Non-pigmented ciliary epithelial cell (primary cell): ENCODE measurements around the gene FEM1A.
"Not testable (repeated sequence)": the region's sequence is repeated elsewhere in the genome, so short reads cannot be mapped to it uniquely, and the experiment has no call there.

ENCODE experiments used
- DNase-seq: peaks from one replicate; pipeline ENCODE4 v3.0.0-alpha.2; 2010; ENCODE audit warnings: low read depth

Gene FEM1A

DNA sequence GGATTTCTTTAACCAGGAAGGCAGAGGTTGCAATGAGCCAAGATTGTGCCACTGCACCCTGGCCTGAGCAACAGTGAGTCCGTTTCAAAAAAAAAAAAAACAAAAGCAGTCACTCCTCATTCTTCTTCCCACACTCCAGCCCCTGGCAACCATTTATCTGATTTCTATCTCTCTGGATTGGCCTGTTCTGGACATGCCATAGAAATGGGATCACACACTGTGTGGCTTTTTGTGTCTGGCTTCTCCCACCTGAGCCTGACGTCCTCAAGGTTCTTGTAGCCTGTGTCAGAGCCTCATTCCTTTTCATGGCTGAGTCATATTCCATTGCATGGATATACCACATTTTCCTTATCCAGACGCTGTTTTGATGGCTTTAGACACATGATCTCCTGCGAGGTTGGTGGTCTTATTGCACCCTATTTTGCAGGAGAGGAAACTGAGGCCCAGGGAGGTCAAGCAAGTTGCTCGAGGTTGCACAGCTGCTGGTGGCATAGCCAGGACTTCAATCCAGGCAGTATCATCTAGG lies 15.8 kb upstream of the FEM1A start:
- no peak for DNase-seq

DNA sequence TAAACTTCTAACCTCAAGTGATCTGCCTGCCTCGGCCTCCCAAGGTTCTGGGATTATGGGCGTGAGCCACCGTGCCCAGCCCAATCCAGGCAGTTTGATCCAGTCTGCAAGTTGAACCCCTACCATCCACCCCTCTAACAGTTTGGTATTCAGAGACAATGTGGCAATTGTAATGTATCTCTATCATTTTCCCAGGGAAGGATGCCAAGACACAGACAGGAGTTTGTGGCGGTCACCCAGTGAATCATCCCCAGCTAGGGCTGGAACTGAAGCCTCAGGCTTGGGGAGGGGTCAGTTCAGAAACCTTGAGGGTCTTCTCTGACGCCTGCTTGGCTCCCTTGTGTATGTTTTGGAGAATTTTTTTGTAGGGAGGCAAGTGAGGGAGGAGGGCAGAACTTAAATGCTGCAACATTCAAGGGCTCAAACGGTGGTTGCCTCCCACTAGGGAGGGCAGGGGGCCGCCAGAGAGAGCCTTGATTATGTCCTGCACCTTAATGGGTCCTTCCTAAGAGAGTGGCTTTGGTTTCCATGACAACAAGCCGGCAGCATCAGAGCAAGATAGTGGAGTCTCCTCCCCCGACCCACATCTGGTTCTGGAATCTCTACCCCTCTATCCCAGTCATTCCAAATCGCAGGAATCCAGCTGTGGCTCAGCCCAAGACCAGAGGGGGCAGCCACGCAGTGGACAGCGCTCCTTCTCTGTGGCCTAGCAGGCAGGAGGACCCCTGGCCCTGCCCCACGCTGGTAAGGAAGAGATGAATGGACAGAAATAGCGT lies 14.9 kb upstream of the FEM1A start:
- no peak for DNase-seq

DNA sequence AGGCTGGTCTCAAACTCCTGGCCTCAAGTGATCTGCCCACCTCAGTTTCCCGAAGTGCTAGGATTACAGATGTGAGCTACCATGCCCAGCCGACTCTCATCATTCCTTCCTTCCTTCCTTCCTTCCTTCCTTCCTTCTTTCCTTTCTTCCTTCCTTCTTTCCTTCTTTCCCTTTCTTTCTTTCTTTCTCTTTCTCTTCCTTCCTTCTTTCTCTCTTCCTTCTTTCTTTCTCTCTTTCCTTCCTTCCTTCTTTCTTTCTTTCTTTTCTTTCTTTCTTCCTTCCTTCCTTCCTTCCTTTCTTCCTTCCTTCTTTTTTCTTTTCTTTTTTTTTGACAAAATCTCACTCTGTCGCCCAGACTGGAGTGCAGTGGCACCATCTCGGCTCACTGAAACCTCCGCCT lies 13.4 kb upstream of the FEM1A start:
- DNase-seq, result not testable (repeated sequence)

GRCh38 chr19:4780860-4781259 lies 10.7 kb upstream of the FEM1A start:
- no peak for DNase-seq

DNA sequence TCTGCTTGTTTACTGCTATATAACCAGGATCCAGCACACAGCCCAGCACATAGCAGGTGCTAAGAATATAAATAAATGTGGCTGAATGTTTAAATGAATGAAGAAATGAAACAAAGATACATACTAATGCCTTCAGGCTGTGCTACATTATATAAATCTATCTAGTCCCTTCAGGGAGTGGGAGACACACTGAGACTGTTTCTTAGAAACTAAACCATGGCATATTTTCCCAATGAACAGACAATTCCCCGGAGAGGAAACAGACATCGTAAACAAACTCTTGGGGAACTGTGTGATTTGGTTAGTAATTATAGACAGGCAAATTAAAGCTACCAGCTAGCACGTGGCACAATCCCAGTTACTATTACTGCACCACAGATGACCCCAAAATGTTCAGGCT lies 9.7 kb upstream of the FEM1A start:
- no peak for DNase-seq

DNA sequence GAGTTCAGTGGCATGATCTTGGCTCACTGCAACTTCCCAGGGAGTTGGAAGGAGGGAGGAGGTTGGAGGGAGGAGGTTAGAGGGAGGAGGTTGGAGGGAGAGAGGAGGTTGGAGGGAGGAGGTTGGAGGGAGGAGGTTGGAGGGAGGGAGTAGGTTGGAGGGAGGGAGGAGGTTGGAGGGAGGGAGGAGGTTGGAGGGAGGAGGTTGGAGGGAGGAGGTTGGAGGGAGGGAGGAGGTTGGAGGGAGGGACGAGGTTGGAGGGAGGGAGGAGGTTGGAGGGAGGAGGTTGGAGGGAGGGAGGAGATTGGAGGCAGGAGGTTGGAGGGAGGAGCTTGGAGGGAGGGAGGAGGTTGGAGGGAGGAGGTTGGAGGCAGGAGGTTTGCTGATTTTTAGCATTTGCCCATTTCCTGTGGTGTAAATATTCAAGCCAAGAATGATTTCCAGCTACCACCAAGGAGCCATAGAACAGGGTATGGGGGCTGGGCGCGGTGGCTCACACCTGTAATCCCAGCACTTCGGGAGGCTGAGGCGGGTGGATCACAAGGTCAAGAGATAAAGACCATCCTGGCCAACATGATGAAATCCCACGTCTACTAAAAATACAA lies 5.0 kb upstream of the FEM1A start:
- not testable (repeated sequence) for DNase-seq

DNA sequence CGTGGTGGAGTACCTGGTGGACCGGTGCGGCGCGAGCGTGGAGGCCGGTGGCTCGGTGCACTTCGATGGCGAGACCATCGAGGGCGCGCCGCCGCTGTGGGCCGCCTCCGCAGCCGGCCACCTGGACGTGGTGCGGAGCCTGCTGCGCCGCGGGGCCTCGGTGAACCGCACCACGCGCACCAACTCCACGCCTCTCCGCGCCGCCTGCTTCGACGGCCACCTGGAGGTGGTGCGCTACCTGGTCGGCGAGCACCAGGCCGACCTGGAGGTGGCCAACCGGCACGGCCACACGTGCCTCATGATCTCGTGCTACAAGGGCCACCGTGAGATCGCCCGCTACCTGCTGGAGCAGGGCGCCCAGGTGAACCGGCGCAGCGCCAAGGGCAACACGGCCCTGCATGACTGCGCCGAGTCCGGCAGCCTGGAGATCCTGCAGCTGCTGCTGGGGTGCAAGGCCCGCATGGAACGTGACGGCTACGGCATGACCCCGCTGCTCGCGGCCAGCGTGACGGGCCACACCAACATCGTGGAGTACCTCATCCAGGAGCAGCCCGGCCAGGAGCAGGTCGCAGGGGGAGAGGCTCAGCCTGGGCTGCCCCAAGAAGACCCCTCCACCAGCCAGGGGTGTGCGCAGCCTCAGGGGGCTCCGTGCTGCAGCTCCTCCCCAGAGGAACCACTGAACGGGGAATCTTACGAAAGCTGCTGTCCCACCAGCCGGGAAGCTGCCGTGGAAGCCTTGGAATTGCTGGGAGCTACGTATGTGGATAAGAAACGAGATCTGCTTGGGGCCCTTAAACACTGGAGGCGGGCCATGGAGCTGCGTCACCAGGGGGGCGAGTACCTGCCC lies 708 bp downstream of the FEM1A start:
- not testable (repeated sequence) for DNase-seq

DNA sequence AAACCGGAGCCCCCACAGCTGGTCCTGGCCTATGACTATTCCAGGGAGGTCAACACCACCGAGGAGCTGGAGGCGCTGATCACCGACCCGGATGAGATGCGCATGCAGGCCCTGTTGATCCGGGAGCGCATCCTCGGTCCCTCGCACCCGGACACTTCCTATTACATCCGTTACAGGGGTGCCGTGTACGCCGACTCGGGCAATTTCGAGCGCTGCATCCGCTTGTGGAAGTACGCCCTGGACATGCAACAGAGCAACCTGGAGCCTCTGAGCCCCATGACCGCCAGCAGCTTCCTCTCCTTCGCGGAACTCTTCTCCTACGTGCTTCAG lies 1.3 kb downstream of the FEM1A start:
- DNase-seq, result not testable (repeated sequence)

- not testable (repeated sequence) for DNase-seq
Observed at GRCh38 chr19:4793278-4793677, 1.7 kb downstream of the FEM1A start.

GRCh38 chr19:4794971-4795370 lies 3.4 kb downstream of the FEM1A start:
- DNase-seq, result no peak

DNA sequence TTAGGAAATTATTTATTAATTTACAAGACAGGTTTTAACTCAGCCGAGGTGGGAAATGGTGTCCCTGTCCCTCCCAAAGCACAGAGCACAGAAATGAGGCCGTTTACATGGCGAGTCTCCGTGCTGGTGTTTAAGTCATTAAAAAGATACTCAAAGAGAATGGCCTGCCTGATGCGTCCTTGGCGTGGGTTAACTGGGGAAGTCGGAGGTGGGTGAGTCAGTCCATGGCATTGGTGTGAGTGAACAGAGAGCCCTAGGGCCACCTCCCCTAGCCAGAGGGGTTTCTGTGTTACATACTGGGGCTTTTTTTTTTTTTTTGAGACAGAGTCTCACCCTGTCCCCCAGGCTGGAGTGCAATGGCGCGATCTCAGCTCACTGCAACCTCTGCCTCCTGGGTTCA lies 3.9 kb downstream of the FEM1A start:
- DNase-seq, result no peak

DNA sequence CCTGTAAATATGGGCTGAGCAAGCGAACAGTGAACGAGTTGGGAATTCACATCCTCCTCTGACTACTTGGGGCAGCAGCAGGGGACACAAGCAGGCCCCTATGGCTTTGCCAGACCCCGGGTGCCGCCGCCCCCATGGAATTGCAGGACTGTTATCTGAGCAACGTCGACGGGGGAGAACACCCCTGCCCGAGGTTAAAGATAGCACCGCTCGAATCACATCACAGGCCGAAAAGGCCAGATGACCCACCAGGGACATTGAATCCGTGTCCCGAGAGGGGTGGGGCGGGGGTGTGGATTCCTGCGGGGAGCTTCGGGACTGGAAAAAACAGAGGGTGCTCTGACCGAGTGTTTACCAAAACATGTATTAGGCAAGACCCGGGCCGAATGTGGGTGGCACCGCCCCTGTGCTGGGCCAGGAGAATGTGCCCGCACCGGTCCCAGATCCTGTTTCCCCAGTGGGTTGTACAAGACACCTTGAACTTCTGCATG lies 9.1 kb downstream of the FEM1A start:
- no peak for DNase-seq

DNA sequence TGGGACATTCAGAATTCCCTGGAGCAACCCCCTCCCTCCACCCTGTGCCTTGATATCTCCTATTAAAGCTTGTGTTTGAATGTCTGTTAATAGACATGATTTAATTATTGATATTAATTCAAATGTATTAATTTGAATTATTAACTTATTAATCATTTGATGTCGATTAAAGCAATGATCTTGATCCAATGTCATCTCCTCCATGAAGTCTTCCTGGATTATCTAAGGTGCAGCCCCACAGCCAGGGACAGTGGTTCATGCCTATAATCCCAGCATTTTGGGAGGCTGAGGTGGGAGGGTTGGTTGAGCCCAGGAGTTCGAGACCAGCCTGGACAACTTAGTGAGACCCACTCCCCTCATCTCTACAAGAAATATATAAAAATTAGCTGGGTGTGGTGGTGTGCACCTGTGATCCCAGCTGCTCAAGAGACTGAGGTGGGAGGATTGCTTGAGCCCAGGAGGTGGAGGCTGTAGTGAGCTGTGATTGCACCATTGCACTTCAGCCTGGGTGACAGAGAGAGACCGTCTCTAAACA lies 9.6 kb downstream of the FEM1A start:
- no peak for DNase-seq

DNA sequence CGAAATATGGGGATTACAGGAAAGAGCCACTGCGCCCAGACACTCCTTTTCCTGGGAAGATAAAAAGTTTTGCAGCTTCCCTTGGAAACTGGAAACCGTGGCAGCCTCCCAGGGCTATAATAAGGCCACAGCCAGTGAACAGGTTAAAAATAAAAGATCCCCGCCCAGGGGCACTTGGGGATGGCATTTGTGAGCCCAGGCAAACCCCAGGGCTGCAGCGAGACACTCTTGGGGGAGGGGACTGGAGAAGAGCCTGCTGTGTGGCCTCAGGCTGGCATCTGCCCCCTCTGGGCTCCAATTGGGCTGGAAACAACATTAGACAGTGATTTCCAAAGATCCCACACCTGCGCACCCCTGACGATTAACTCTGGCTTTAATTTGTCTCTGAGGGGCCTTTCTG lies 11.2 kb downstream of the FEM1A start:
- no peak for DNase-seq

GRCh38 chr19:4803736-4804695 lies 12.5 kb downstream of the FEM1A start:
- DNase-seq, result no peak

GRCh38 chr19:4805140-4805539 lies 13.6 kb downstream of the FEM1A start:
- DNase-seq, result not testable (repeated sequence)

- DNase-seq, result no peak
Observed at GRCh38 chr19:4806384-4806783, 14.8 kb downstream of the FEM1A start.

DNA sequence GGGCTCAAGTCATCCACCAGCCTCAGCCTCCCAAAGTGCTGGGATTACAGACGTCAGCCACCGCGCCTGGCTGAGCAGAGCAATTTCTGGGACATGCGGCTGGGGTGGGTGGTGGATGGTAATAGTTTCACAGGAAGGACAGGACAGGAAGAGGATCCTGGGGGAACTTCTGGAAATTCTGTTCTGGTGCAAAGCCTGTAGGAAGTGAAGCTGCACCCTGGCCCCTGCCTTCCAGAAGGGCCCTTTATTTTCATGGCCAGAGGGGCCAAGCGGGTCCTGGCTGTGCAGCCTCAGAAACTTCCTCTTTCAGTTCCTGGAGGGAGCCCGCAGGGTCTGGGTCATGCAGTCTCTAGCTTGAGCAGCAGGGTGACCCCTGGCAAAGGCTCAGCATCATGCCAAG lies 15.7 kb downstream of the FEM1A start:
- DNase-seq, result no peak

- no peak for DNase-seq
Observed at GRCh38 chr19:4811328-4812131, 20.0 kb downstream of the FEM1A start.
